Prostate gland (tissue), 2 donors: ENCODE measurements around the gene TLDC2. TPM values are rescaled to one million over a fixed set of nuclear protein-coding genes. Genes with fewer than 3 reads are reported as not detected.
"Not testable (repeated sequence)": the region's sequence is repeated elsewhere in the genome, so short reads cannot be mapped to it uniquely, and the experiment has no call there.

Experiments
- DNase-seq: peaks from one replicate; pipeline ENCODE4 v3.0.0-alpha.2; 2019; ENCODE audit warnings: low spot score
- H3K27ac ChIP-seq, 2 donors: fragments of 200-600 bp; sonication (generic); 2 replicates each; pipeline ENCODE4 v1.5.1; 2017 to 2019
- H3K27me3 ChIP-seq: fragments of 200-600 bp; sonication (generic); replicated peaks from 2 replicates; pipeline ENCODE4 v1.5.1; 2019; ENCODE audit not compliant: insufficient read depth
- H3K36me3 ChIP-seq, 2 donors: fragments of 200-600 bp; sonication (generic); 1 replicate in 1 of 2; 2 replicates in 1 of 2; pipeline versions ENCODE4 v1.5.1 to v1.8.1; 2017 to 2019
- H3K4me1 ChIP-seq: fragments of 200-600 bp; sonication (generic); replicated peaks from 2 replicates; pipeline ENCODE4 v1.5.1; 2019
- H3K4me3 ChIP-seq, 2 donors: fragments of 200-600 bp; sonication (generic); 2 replicates each; pipeline ENCODE4 v1.5.1; 2017 to 2019
- H3K9me3 ChIP-seq: fragments of 200-600 bp; sonication (generic); 2 replicates; pipeline ENCODE4 v1.5.1; 2017
- POLR2A ChIP-seq: fragments of 450-650 bp; IDR thresholded peaks from one replicate; pipeline ENCODE4 v1.6.1; 2016; ENCODE audit warnings: antibody characterized with exemption, mild to moderate bottlenecking
- POLR2AphosphoS5 ChIP-seq: sonication (generic); formaldehyde crosslinking; IDR thresholded peaks from one replicate; pipeline ENCODE4 v1.6.1; 2017; ENCODE audit warnings: antibody characterized with exemption
- WGBS: methylation state at CpG from one replicate; pipeline ENCODE4 v1.1.5; 2018; 5-methylcytosine and 5-hydroxymethylcytosine counted together
- intact Hi-C: fragments of 100-400 bp; cut with DNase I; formaldehyde crosslinking; loops from one replicate; pipeline ENCODE4 v1.14.2; 2022
- total RNA-seq, 2 donors: library from RNA; depleted of rRNA; stranded (reverse); fragments of >200 nt; gene quantifications; one replicate each; pipeline ENCODE4 v1.1.0, GENCODE V29; 2016
- TF ChIP-seq, protein P1 (sequence below), 4 experiments: fragments of 200-600 bp in 2 of 4; fragments of 450-650 bp in 2 of 4; sonication (generic) in 2 of 4; IDR thresholded peaks; 1 replicate in 3 of 4; 2 replicates in 1 of 4; pipeline ENCODE4 v1.5.1; 2016 to 2019; ENCODE audit warnings: antibody characterized with exemption in 4 of 4, mild to moderate bottlenecking in 2 of 4, moderate library complexity in 2 of 4

Gene TLDC2
- total RNA-seq, 2 donors from 2014 or later: 0.14 to 1.3 TPM

DNA sequence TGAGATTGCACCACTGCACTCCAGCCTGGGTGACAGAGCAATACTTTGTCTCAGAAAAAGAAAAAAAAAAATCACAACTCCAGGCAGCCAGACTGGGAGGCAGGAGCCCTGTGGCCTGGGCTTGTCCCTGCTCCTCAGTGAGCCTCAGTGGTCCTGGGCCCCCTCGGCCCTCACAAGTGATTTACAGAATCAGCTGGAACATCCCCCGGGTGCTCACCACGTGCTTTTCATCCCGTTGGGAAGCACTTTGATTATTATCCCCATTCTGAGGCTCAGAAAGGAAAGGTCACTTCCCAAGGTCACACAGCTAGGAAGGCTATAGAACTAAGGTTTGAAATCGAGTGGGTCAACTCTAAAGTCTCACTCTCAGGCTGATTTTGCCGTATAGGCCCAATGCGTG is 43.1 kb upstream of the TLDC2 start:
- peaks cover 4% of the 10 kb centered on the region for H3K4me1 ChIP-seq
- TF ChIP-seq POLR2AphosphoS5: no peak
- no peak for TF ChIP-seq POLR2A
- TF ChIP-seq, protein P1, sequence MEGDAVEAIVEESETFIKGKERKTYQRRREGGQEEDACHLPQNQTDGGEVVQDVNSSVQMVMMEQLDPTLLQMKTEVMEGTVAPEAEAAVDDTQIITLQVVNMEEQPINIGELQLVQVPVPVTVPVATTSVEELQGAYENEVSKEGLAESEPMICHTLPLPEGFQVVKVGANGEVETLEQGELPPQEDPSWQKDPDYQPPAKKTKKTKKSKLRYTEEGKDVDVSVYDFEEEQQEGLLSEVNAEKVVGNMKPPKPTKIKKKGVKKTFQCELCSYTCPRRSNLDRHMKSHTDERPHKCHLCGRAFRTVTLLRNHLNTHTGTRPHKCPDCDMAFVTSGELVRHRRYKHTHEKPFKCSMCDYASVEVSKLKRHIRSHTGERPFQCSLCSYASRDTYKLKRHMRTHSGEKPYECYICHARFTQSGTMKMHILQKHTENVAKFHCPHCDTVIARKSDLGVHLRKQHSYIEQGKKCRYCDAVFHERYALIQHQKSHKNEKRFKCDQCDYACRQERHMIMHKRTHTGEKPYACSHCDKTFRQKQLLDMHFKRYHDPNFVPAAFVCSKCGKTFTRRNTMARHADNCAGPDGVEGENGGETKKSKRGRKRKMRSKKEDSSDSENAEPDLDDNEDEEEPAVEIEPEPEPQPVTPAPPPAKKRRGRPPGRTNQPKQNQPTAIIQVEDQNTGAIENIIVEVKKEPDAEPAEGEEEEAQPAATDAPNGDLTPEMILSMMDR (IDR thresholded peaks at IDR 0.05): no peak
- WGBS: 62% methylated on average over 7 of the region's 7 CpGs

DNA sequence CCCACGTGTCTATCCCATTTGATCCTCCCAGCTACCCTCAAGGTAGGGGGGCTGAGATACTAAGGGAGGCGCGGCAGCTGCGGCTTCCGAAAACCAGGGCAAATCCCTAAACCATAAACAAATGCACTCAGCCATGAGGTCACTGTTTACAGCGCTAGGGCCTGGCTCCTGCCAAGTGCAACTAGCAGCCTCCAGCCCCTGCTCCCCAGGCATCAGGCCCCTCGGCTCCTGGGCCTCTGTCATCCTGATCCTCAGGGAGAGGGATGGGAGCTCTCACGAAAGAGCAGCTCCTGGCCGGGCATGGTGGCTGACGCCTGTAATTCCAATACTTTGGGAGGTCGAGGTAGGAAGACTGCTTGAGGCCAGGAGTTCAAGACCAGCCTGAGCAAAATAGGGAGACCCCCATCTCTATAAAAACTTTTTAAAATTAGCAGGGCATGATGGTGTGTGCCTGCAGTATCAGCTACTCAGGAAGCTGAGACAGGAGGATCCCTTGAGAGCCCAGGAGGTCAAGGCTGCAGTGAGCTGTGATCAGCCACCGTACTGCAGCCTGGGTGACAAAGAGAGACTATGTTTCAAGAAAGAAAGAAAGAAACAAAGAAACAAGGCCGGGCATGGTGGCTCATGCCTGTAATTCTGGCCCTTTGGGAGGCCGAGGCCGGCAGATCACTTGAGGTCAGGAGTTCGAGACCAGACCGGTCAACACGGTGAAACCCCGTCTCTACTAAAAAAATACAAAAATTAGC is 42.5 kb upstream of the TLDC2 start:
- Histone ChIP-seq H3K27me3 (no peaks in the 10 kb centered on the region), H3K27ac (peak overlapping the region; percentile 66 to 67), H3K36me3 (peaks cover 0 to 4% of the 10 kb centered on the region in 2 donors), H3K4me3 (no peak overlapping the region), H3K4me1 (peaks cover 4% of the 10 kb centered on the region), H3K9me3 (no peaks in the 10 kb centered on the region)
- 69% methylated on average over 19 of the region's 19 CpGs for WGBS
- TF ChIP-seq POLR2AphosphoS5: no peak
- no peak for DNase-seq
- intact Hi-C loops: no loop called here

More for the DNA sequence above, 43.1 kb upstream of the TLDC2 start:
- H3K4me3 ChIP-seq: no peak overlapping the region
- peaks cover 0 to 11% of the 10 kb centered on the region in 2 donors for H3K36me3 ChIP-seq
- no peak for DNase-seq
- intact Hi-C loops: no loop called here
- H3K9me3 ChIP-seq: no peaks in the 10 kb centered on the region
- no peaks in the 10 kb centered on the region for H3K27me3 ChIP-seq
- peak overlapping the region; percentile 66 to 67 for H3K27ac ChIP-seq

DNA sequence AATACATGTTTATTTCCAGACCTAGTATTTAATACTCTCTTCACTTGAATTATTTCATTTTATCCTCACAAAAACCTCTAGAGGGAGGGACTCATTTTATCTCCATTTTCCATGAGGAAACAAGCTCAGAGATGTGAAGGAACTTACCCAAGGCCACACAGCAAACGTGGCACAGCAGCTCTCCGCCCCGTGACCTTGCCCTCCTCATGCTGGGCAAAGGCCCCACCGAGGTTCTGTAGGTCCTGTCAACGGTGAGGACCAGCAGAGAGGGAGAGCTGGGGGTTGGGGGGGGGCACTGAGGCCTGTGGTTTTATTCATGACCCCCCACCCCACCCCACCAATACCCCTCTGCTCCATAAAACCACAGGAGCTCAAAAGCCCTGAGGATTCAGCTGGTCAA is 40.9 kb upstream of the TLDC2 start:
- no peaks in the 10 kb centered on the region for H3K9me3 ChIP-seq
- no peak for DNase-seq
- H3K4me1 ChIP-seq: peaks cover 4% of the 10 kb centered on the region
- H3K27ac ChIP-seq: peak overlapping the region; percentile 61 to 78
- no peak overlapping the region for H3K4me3 ChIP-seq
- 61% methylated on average over 5 of the region's 5 CpGs for WGBS
- TF ChIP-seq POLR2A: no peak
- TF ChIP-seq, protein P1 (IDR thresholded peaks at IDR 0.05): no peak
- TF ChIP-seq POLR2AphosphoS5: no peak
- H3K27me3 ChIP-seq: no peaks in the 10 kb centered on the region
- H3K36me3 ChIP-seq: no peaks in the 10 kb centered on the region
- intact Hi-C loops: no loop called here

- Histone ChIP-seq H3K36me3 (no peaks in the 10 kb centered on the region), H3K4me3 (peak overlapping the region; percentile 4 to 13), H3K27me3 (no peaks in the 10 kb centered on the region), H3K27ac (peak overlapping the region; percentile 61 to 78), H3K9me3 (no peaks in the 10 kb centered on the region), H3K4me1 (peaks cover 4% of the 10 kb centered on the region)
- WGBS: 1% methylated on average over 28 of the region's 28 CpGs
- intact Hi-C loops: no loop called here
- peak; percentile 90 for DNase-seq
- TF ChIP-seq POLR2A: peak; percentile 29
- TF ChIP-seq, protein P1 (IDR thresholded peaks at IDR 0.05): no peak
- TF ChIP-seq POLR2AphosphoS5: peak; percentile 74
Observed at GRCh38 chr20:36835453-36836198, 40.3 kb upstream of the TLDC2 start.

- H3K9me3 ChIP-seq: no peaks in the 10 kb centered on the region
- no peaks in the 10 kb centered on the region for H3K36me3 ChIP-seq
- peaks cover 4% of the 10 kb centered on the region for H3K4me1 ChIP-seq
- no peak overlapping the region for H3K4me3 ChIP-seq
- H3K27ac ChIP-seq: peak overlapping the region; percentile 51 to 78
- no peak for DNase-seq
- WGBS: 88% methylated on average over 8 of the region's 9 CpGs
- intact Hi-C loops: no loop called here
- H3K27me3 ChIP-seq: no peaks in the 10 kb centered on the region
- TF ChIP-seq POLR2AphosphoS5: no peak
- TF ChIP-seq, protein P1 (IDR thresholded peaks at IDR 0.05): peak in 1 of 4 experiments; percentile 15
- no peak for TF ChIP-seq POLR2A
Observed at GRCh38 chr20:36836591-36837269, 39.2 kb upstream of the TLDC2 start.

GRCh38 chr20:36838376-36838775 is 37.6 kb upstream of the TLDC2 start:
- H3K36me3 ChIP-seq, H3K4me1 ChIP-seq, H3K27ac ChIP-seq, intact Hi-C loops, H3K9me3 ChIP-seq, DNase-seq, H3K4me3 ChIP-seq, H3K27me3 ChIP-seq: not testable (repeated sequence)
- 89% methylated on average over 3 of the region's 3 CpGs for WGBS
